Right forelimb (tissue), 1 donor: ENCODE measurements around the gene WFDC5.
"Not testable (repeated sequence)": the region's sequence is repeated elsewhere in the genome, so short reads cannot be mapped to it uniquely, and the experiment has no call there.

Source experiments
- DNase-seq: peaks from one replicate; pipeline ENCODE4 v3.0.0-alpha.2; 2018

The WFDC5 gene

DNA sequence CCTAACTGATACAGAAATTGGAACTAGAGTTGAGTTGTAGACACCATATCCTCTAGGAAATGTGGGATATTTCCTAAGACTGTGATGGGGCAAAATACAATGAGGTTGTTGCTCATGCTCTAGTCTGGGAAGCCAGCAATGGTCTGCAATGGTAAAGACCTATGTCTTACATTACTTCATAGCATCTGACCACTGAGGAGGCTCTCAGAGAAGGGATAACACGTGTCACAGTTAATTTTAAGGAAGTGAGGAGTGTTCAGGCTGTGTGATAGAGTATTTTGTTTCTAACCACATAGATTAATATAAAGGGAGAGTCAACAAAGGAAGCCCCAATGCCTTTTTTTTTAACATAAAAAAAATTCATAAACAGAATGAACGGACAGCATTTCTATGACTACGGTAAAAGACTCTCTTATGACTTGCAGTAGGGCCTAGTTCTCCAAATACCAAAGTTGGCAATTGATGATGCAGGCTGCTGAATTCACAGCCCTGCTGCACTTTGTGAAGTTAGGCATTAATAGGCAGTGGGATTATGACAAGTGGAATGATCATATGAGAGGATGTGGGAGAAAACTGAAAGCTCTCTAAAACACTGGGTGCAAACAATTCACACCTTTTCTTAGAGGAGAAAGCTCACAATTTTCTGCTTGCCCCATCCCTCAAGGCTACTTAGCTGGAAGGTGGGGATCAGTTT, 27.7 kb downstream of the WFDC5 start:
- DNase-seq: no peak

DNA sequence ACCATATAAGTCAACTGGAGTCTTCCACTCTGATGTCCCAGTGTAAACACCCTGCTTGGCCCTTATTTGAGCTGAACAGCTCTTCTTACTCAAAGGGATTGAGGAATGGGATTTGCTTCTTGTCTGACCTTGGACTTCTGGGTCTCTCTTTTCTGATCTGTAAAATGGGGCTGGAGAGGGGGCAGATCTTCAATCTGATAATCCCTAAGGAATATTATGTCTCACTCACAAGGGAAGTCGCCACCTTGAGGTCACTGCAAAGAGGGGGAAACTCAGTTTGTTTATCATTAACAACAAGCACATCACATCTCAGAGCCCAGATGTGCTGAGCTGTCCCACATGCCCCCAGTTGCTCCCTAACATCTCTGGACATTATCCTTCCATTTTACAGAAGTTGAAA, 29.1 kb downstream of the WFDC5 start:
- no peak for DNase-seq

- no peak for DNase-seq
These were observed 29.7 kb downstream of the WFDC5 start for GRCh38 chr20:45085289-45085688.

- DNase-seq: no peak
These were observed 31.8 kb downstream of the WFDC5 start for GRCh38 chr20:45083127-45083526.

DNA sequence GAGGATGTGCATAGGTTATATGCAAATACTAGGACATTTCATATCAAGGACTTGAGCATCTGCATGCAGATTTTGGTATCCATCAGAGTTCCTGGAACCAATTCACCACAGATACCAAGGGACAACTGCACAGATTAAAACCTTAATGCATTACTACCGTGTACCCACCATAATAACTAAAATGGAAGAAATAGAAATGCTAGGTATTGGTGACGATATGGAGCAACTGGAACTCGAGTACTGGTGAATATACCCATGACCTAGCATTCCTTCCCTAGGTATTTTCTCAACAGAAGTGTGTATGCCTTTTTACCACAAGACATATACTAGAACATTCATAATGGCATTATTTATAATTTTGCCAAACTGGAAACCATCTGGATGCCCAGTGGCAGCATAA, 32.5 kb downstream of the WFDC5 start:
- DNase-seq: no peak

GRCh38 chr20:45080867-45081624, 33.9 kb downstream of the WFDC5 start:
- DNase-seq: no peak

GRCh38 chr20:45077559-45077958, 37.4 kb downstream of the WFDC5 start:
- no peak for DNase-seq

DNA sequence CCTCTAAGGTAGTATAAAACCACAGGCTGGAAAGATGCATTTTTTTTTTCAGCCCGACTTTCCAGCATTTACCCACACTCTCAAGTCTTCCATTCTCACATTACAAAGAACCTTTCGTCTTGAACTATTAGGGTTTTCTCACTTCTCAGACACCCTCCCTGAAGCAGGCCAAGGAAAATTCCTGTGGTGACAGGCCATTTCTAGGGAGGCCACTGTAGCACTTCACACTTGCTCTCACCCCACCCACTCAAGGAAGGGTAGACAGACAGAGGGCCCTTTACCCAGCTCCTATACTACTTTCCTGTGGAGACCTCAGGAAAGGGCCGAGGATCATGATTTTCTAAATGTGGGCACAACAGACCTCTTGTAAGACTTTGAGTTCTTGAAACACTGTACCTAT, 41.8 kb downstream of the WFDC5 start:
- no peak for DNase-seq

- no peak for DNase-seq
These were observed 42.9 kb downstream of the WFDC5 start for GRCh38 chr20:45072066-45072465.

DNA sequence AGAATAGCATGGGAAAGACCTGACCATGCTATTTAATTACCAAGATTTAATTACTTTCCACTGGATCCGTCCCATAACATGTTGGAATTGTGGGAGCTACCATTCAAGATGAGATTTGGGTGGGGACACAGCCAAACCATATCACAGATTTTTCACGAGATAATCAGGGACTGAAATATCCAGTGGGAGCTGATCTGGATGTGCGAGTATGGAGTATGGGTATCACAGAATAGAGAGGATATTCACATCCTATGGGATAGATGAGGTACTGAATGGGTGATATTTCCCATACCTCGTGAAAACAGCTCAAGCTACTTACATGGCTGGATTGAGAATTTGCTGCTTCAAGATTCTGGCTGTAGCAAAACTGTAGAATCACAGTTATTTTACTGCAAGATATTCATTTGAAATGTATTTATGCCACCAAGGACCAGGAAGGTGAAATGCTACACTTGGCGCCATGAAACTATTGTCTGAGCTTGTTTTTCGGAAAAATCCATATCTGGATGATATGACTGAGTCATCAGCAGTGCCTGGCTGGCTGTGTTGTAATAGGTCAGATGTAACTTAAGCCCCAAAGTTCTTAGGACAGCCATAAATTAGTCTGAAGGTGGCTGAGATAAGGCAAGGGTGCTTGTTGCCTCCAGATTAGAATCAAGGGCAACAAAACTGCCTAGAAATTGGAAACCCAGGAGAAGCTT, 43.9 kb downstream of the WFDC5 start:
- no peak for DNase-seq

DNA sequence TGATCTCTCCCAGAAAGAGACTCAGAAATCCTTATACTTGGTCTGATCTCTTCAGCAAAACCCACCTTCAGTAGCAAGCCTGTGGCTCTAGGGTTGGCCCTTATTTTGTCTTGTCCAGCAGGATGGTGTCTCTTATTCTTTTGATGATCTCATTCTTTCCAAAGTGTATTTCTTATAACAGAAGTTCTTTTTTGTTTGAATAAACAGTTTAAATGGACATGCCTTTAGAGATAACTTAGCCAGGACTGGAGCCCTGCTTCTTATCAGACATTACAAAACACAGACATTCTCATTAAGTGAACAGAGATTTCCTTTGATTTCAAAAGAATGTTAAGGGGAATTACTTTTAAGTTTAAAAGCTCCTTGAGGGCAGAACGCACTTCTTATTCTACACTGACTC, 45.7 kb downstream of the WFDC5 start:
- no peak for DNase-seq

- DNase-seq: no peak
These were observed 47.4 kb downstream of the WFDC5 start for GRCh38 chr20:45067558-45067957.

DNA sequence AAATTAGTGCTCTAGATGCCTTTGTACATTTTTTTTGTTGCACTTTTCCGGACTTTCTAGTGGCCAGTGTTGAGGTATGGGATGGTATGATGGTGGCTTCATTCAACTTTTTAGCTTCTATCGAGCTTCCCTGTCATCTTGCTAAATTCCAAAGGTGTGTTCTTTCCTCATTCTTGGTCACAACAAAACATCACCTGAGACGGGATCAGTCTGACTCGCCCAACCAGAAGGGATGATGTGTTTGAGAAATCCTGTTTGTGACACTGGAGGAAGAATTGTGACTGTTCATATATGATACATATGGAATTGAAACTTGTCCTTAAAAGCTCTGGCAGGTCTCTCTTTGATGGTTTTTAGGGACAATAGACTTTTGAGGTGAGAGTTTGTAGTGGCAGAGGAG, 47.9 kb downstream of the WFDC5 start:
- DNase-seq: no peak

GRCh38 chr20:45066372-45066771, 48.6 kb downstream of the WFDC5 start:
- DNase-seq: no peak

DNA sequence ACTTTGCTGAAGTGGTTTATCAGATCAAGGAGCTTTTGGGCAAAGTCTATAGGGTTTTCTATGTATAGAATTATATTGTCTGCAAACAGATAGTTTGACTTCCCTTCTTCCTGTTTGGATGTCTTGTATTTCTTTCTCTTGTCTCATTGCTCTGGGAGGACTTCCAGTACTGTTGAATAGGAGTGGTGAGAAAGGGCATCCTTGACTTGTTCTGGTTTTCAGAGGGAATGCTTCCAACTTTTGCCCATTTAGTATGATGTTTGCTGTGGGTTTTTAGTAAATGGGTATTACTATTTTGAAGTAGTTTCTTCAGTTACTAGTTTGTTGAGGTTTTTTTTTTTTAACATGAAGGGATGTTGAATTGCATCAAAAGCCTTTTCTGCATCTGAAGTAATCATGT, 50.2 kb downstream of the WFDC5 start:
- no peak for DNase-seq

DNA sequence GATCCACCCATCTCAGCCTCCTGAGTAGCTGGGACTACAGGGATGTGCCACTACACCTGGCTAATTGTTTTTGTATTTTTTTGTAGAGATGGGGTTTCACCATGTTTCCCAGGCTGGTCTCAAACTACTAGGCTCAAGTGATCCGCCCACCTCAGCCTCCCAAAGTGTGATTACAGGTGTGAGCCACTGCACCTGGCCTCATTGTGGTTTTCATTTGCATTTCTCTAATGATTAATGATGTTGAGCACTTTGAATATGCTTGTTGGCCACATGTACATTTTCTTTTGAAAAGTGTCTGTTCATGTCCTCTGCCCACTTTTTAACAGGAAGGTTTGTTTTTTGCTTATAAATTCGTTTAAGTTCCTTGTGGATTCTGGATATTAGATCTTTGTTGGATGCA, 51.9 kb downstream of the WFDC5 start:
- DNase-seq: not testable (repeated sequence)

GRCh38 chr20:45061244-45061643, 53.7 kb downstream of the WFDC5 start:
- no peak for DNase-seq

- DNase-seq: no peak
These were observed 54.7 kb downstream of the WFDC5 start for GRCh38 chr20:45060294-45060693.
